Heart right ventricle (tissue), 16 donors: ENCODE measurements around the gene NDEL1. TPM values are rescaled to one million over a fixed set of nuclear protein-coding genes. Genes with fewer than 3 reads are reported as not detected.

Source experiments
- ATAC-seq, 8 donors: fragments of 200-7000 bp; cut with Tn5 transposase; one replicate each; pipeline ENCODE4 v1.9.1; 2020; ENCODE audit warnings: mild to moderate bottlenecking in 8 of 8, moderate library complexity in 8 of 8, moderate number of reproducible peaks in 1 of 8
- DNase-seq, 2 donors: peaks; one replicate each; pipeline ENCODE4 v3.0.0-alpha.2; 2020
- H3K27ac ChIP-seq, 10 donors: fragments of 200-600 bp; sonication (generic) in 2 of 10; one replicate each; pipeline versions ENCODE4 v1.5.0 to v1.8.0; 2020 to 2022; ENCODE audit warnings: mild to moderate bottlenecking in 3 of 10
- H3K27me3 ChIP-seq, 7 donors: fragments of 200-600 bp; one replicate each; pipeline ENCODE4 v1.8.0; 2021 to 2022; ENCODE audit warnings: mild to moderate bottlenecking in 2 of 7
- H3K36me3 ChIP-seq, 9 donors: fragments of 200-600 bp; sonication (generic) in 1 of 9; one replicate each; pipeline versions ENCODE4 v1.5.0 to v1.8.0; 2020 to 2022; ENCODE audit warnings: mild to moderate bottlenecking in 2 of 9
- H3K4me1 ChIP-seq, 9 donors: fragments of 200-600 bp; sonication (generic) in 1 of 9; one replicate each; pipeline versions ENCODE4 v1.5.0 to v1.8.0; 2020 to 2022; ENCODE audit warnings: mild to moderate bottlenecking in 4 of 9
- H3K4me3 ChIP-seq, 10 donors: fragments of 200-600 bp; sonication (generic) in 2 of 10; one replicate each; pipeline versions ENCODE4 v1.5.0 to v1.8.0; 2020 to 2022; ENCODE audit warnings: mild to moderate bottlenecking in 7 of 10, moderate library complexity in 2 of 10
- H3K9me3 ChIP-seq, 11 donors: fragments of 200-600 bp in 10 of 11; sonication (generic) in 2 of 11; one replicate each; pipeline versions ENCODE4 v1.5.0 to v1.8.0; 2013 to 2022; ENCODE audit warnings: mild to moderate bottlenecking in 2 of 11, control low read depth in 1 of 11, moderate library complexity in 1 of 11
- CTCF ChIP-seq, 9 donors: fragments of 200-600 bp; sonication (generic) in 2 of 9; IDR thresholded peaks; one replicate each; pipeline versions ENCODE4 v1.5.0 to v1.8.0; 2021 to 2022; ENCODE audit warnings: antibody characterized with exemption in 9 of 9, mild to moderate bottlenecking in 5 of 9, moderate library complexity in 1 of 9
- WGBS, 2 donors: extraction: QIAGEN DNeasy Blood & Tissue Kit; methylation state at CpG; one replicate each; pipeline ENCODE4 v1.1.7; 2013; ENCODE audit warnings: inconsistent platforms in 1 of 2; 5-methylcytosine and 5-hydroxymethylcytosine counted together
- intact Hi-C, 10 donors: fragments of 100-400 bp; cut with DNase I; formaldehyde crosslinking; loops; one replicate each; pipeline versions ENCODE4 v1.11.1 to v1.14.2; 2022
- polyA plus RNA-seq, 2 donors: library from polyadenylated mRNA; stranded (reverse); fragments of 200-250 nt; gene quantifications; one replicate each; pipeline ENCODE4 v1.2.3, GENCODE V29; 2013
- total RNA-seq, 10 donors: library from RNA; stranded (reverse); fragmentation: NEBNext Ultra II Directional in 3 of 10; extraction: Animal tissue kit (Norgen Biotek cat#: 25700) in 3 of 10; gene quantifications; one replicate each; pipeline versions ENCODE4 v1.2.1 to v1.2.4, GENCODE V29; 2021 to 2023
- donor health status: Arrhythmogenic right ventricular cardiomyopathy.
- donor health status: ischemic (EF 13 %, LVEDD 7.1; RV severe dilation, severe dysfunction).
- donor health status: healthy with polysubstance abuse.
- donor health status: DM: no; HTN: yes; CAD: no.
- donor health status: DM: no; HTN: no; CAD: no.
- donor health status: ischemic (EF 25% LVEDD 6.9; RV normal size, moderate dysfunction).
- donor health status: ischemic (EF 25% LVEDD 5.7; RV mildly dilated, moderate dysfunction).
- donor health status: healthy.
- donor health status: DM: yes; HTN: yes; CAD: no.
- donor health status: Ischemic cardiomyopathy.
- donor health status: ischemic (EF 35%, LVEDD 5.7; RV mildly dilated, moderate dysfunction).
- donor health status: nonischemic (EF 11% LVEDD 7.7; RV severe dilation, severe dysfunction).
- donor health status: DM: yes; HTN: yes; CAD: no.
- donor health status: PGD.
- donor health status: ischemic (EF 29% LVEDD 5.4; RV normal size, mild dysfunction).
- donor health status: nonischemic (EF 23%, LVEDD 6.1; RV moderate dilation, normal function).

The NDEL1 gene
- total and polyA plus RNA-seq, 12 donors, result 21.2 to 37.0 (median 26.9) TPM

GRCh38 chr17:8439681-8440080 lies 4.0 kb downstream of the NDEL1 start:
- WGBS, 2 donors, result 96 to 98% methylated on average over 3 of the region's 3 CpGs
- Histone ChIP-seq H3K4me1 (peaks cover 0 to 76% (median 53%) of the 10 kb centered on the region in 9 donors), H3K9me3 (no peaks in the 10 kb centered on the region)

GRCh38 chr17:8441690-8442089 lies 6.0 kb downstream of the NDEL1 start:
- intact Hi-C loops, result loop anchor here in 1 of 10 donors (10.0 kb wide), 1 partner anchor 57 kb away; the partner anchor contains the start of gene RPL26
- peak overlapping the region in 3 of 10 donors; percentile 7 to 50 (median 43) for H3K27ac ChIP-seq
- H3K4me3 ChIP-seq, result no peak overlapping the region
- H3K4me1 ChIP-seq, result peaks cover 0 to 88% (median 69%) of the 10 kb centered on the region in 9 donors
- no peaks in the 10 kb centered on the region for H3K9me3 ChIP-seq
- TF ChIP-seq CTCF (IDR thresholded peaks at IDR 0.05), result no peak
- ATAC-seq (peak in 4 of 8 donors; percentile 43 to 78 (median 66)), DNase-seq (no peak)
- no peaks in the 10 kb centered on the region for H3K27me3 ChIP-seq
- 65 to 71% methylated on average over 2 of the region's 2 CpGs for WGBS, 2 donors
- H3K36me3 ChIP-seq, result peaks cover 0 to 61% (median 4%) of the 10 kb centered on the region in 9 donors

More at GRCh38 chr17:8439681-8440080, 4.0 kb downstream of the NDEL1 start:
- ATAC-seq, result no peak
- no peak overlapping the region for H3K27ac ChIP-seq
- TF ChIP-seq CTCF (IDR thresholded peaks at IDR 0.05), result no peak
- intact Hi-C loops, result loop anchor here in 2 of 10 donors (10.0 kb wide), 1 partner anchor 55 kb away; the partner anchor contains the start of gene RPL26 (in 2 of the 2)
- peaks cover 0 to 41% (median 0%) of the 10 kb centered on the region in 9 donors for H3K36me3 ChIP-seq
- H3K4me3 ChIP-seq, result no peak overlapping the region
- H3K27me3 ChIP-seq, result no peaks in the 10 kb centered on the region
- DNase-seq, result no peak

- Histone ChIP-seq H3K27me3 (no peaks in the 10 kb centered on the region), H3K36me3 (peaks cover 0 to 67% (median 10%) of the 10 kb centered on the region in 9 donors), H3K9me3 (no peaks in the 10 kb centered on the region), H3K4me3 (no peak overlapping the region), H3K4me1 (peaks cover 0 to 88% (median 66%) of the 10 kb centered on the region in 9 donors), H3K27ac (peak overlapping the region in 1 of 10 donors; percentile 50)
- DNase-seq (no peak), ATAC-seq (no peak)
- intact Hi-C loops, result loop anchor here in 1 of 10 donors (10.0 kb wide), 1 partner anchor 58 kb away; the partner anchor contains the start of gene RPL26
- 92 to 95% methylated on average over 2 of the region's 2 CpGs for WGBS, 2 donors
- no peak for TF ChIP-seq CTCF (IDR thresholded peaks at IDR 0.05)
These were observed 6.6 kb downstream of the NDEL1 start for GRCh38 chr17:8442310-8442709.

- Histone ChIP-seq H3K4me1 (peaks cover 0 to 86% (median 66%) of the 10 kb centered on the region in 9 donors), H3K27ac (peak overlapping the region in 1 of 10 donors; percentile 5), H3K9me3 (no peaks in the 10 kb centered on the region), H3K4me3 (no peak overlapping the region), H3K27me3 (no peaks in the 10 kb centered on the region), H3K36me3 (peaks cover 0 to 72% (median 19%) of the 10 kb centered on the region in 9 donors)
- 76 to 89% methylated on average over 7 of the region's 7 CpGs for WGBS, 2 donors
- TF ChIP-seq CTCF (IDR thresholded peaks at IDR 0.05), result no peak
- intact Hi-C loops, result loop anchor here in 1 of 10 donors (10.0 kb wide), 1 partner anchor 59 kb away; the partner anchor contains the start of gene RPL26
- DNase-seq (no peak), ATAC-seq (no peak)
These were observed 8.1 kb downstream of the NDEL1 start for GRCh38 chr17:8443756-8444155.
